CD4-positive, alpha-beta memory T cell (primary cell): ENCODE results near the gene MAP3K14. TPM values are rescaled to one million over a fixed set of nuclear protein-coding genes. Genes with fewer than 3 reads are reported as not detected.

Source experiments
- CTCF ChIA-PET: fragments of 350-600 bp; sonication (Branson Sonifier 250); formaldehyde crosslinking; loops from one replicate; lab custom pipeline; 2021; ENCODE audit warnings: inconsistent platforms; ENCODE audit not compliant: partially characterized antibody; lab: Charles Lee
- POLR2A ChIA-PET: fragments of 350-600 bp; sonication (Branson Sonifier 250); formaldehyde crosslinking; loops from one replicate; lab custom pipeline; 2021; ENCODE audit not compliant: partially characterized antibody; lab: Charles Lee
- DNase-seq, 5 donors: peaks; one replicate each; pipeline versions ENCODE4 v3.0.0 to v3.0.0-alpha.2; 2020 to 2022; ENCODE audit warnings: mixed read lengths in 1 of 5
- H3K27ac ChIP-seq: one replicate; pipeline ENCODE4 v1.7.0; 2013; ENCODE audit warnings: low read depth, low read length
- H3K27me3 ChIP-seq: 2 replicates; pipeline ENCODE4 v1.7.0; 2013; ENCODE audit warnings: mild to moderate bottlenecking, low read length, moderate library complexity; ENCODE audit not compliant: insufficient read depth
- H3K36me3 ChIP-seq: 2 replicates; pipeline ENCODE4 v1.7.0; 2013; ENCODE audit warnings: mild to moderate bottlenecking, low read length, moderate library complexity; ENCODE audit not compliant: insufficient read depth
- H3K4me1 ChIP-seq: 2 replicates; pipeline ENCODE4 v1.7.0; 2013; ENCODE audit warnings: mild to moderate bottlenecking, low read length, moderate library complexity; ENCODE audit not compliant: insufficient read depth
- H3K4me3 ChIP-seq, 2 donors: one replicate each; pipeline ENCODE4 v1.7.0; 2013; ENCODE audit warnings: low read length in 2 of 2, mild to moderate bottlenecking in 1 of 2
- H3K9me3 ChIP-seq, 2 donors: one replicate each; pipeline ENCODE4 v1.7.0; 2013; ENCODE audit warnings: low read length in 2 of 2, control low read depth in 1 of 2; ENCODE audit not compliant: control insufficient read depth in 1 of 2
- H3K27ac Mint-ChIP-seq, 7 donors: one replicate each; pipeline ENCODE4 v1.8.0; 2020 to 2021; ENCODE audit warnings: mixed read lengths in 7 of 7, mild to moderate bottlenecking in 6 of 7, inconsistent platforms in 3 of 7, moderate library complexity in 3 of 7
- H3K27me3 Mint-ChIP-seq, 2 donors: one replicate each; pipeline ENCODE4 v1.8.0; 2020 to 2021; ENCODE audit warnings: mixed read lengths in 2 of 2
- H3K36me3 Mint-ChIP-seq, 2 donors: one replicate each; pipeline ENCODE4 v1.8.0; 2020 to 2021; ENCODE audit warnings: mixed read lengths in 2 of 2, inconsistent platforms in 1 of 2, mild to moderate bottlenecking in 1 of 2
- H3K4me1 Mint-ChIP-seq, 4 donors: one replicate each; pipeline ENCODE4 v1.8.0; 2020 to 2021; ENCODE audit warnings: mixed read lengths in 4 of 4, mild to moderate bottlenecking in 1 of 4
- H3K4me3 Mint-ChIP-seq, 8 donors: one replicate each; pipeline ENCODE4 v1.8.0; 2020 to 2021; ENCODE audit warnings: mixed read lengths in 8 of 8, mild to moderate bottlenecking in 7 of 8, moderate library complexity in 6 of 8, inconsistent platforms in 3 of 8
- H3K9me3 Mint-ChIP-seq, 8 donors: one replicate each; pipeline ENCODE4 v1.8.0; 2020 to 2021; ENCODE audit warnings: mixed read lengths in 8 of 8, mild to moderate bottlenecking in 5 of 8, inconsistent platforms in 3 of 8, moderate library complexity in 1 of 8
- intact Hi-C: fragments of 100-400 bp; cut with micrococcal nuclease; formaldehyde crosslinking; loops from one replicate; pipeline ENCODE4 v1.15.1; 2023
- polyA plus RNA-seq, 2 donors: library from polyadenylated mRNA; unstranded; fragments of 300-500 nt; fragmentation: Illumina TruSeq; gene quantifications; one replicate each; pipeline ENCODE4 v1.2.3, GENCODE V29; 2021
- total RNA-seq, 2 experiments: library from RNA; stranded (reverse); gene quantifications; one replicate each; pipeline ENCODE4 v1.2.3, GENCODE V29; 2021

MAP3K14 gene
- total and polyA plus RNA-seq, 4 experiments from 2014 or later = 2.3 to 49.3 (median 31.6) TPM

DNA sequence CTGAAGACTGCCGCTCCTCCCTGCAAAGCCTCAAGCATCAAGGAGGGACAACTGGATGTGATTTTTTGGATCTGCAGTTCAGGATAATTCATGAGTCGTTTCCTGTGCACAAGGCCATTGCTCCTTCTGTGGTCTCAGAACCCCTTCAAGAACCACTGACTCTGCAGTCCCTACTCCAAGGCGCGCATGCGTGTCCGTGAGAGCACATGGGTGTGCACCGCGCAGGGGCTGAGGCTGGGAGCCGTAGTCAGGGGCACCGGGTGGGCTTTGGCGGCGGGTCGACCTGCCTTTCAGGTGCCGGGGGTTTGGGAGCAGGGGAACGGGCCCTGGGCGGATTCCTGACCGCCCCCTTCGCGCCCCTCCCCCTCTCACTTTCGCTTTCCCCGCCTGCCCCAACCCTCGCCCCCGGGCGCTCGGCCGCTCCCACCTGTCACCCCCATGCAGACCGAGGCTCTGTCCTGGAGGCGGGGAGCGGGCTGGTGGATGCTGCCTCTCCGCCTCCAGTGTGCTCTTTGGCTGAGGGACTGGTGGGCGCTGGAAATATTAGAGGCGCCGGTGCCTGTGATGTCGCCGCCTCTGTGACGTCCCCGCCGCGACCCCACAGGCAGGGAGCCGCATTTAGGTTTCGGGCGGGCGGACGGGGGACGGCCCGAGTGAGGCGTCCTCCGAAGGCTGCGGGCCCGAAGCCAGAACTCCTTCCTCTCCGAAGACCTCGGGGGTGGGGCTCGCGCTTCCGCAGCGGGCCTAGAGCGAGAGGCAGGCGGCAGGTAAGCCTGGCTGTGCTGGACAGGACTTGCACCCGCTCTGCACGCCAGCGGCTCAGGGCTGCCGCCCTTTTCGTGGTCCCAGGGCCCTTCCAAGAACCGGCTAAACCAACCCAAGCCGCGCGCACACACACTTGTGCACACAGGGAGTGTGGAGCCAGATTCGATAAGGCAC, 55.0 kb downstream of the MAP3K14 start, which contains the start of gene SPATA32:
TSS of gene SPATA32 (minus strand) at position 518 of the 939 bp plus-strand sequence. CDS start at position 440, 78 bp downstream.
- Histone ChIP-seq H3K4me1 (peaks cover 26% of the 10 kb centered on the region), H3K9me3 (no peaks in the 10 kb centered on the region), H3K27ac (peak within 1 kb of the TSS; percentile 55), H3K36me3 (peaks cover 28% of the 10 kb centered on the region), H3K27me3 (no peaks in the 10 kb centered on the region), H3K4me3 (peak within 1 kb of the TSS in 1 of 2 donors; percentile 48)
- H3K27me3 Mint-ChIP-seq = no peaks in the 10 kb centered on the region
- POLR2A ChIA-PET = interaction anchor here (1.0 to 8.2 kb wide), 6 partner anchors 12 to 56 kb away, joined by 3 to 57 read pairs (median 7); partner anchors contain the start of gene MAP3K14
- CTCF ChIA-PET = interaction anchor here (0.9 to 4.2 kb wide), 2 partner anchors 42 to 55 kb away, joined by 4 to 20 read pairs; partner anchors contain the start of gene MAP3K14
- peak; percentile 61 to 76 (median 66) for DNase-seq
- peak within 1 kb of the TSS; percentile 76 to 88 (median 82) for H3K4me3 Mint-ChIP-seq
- intact Hi-C loops = loop anchor here (1.0 kb wide), 1 partner anchor 15 kb away; no protein-coding TSS in a partner anchor
- H3K27ac Mint-ChIP-seq = peak within 1 kb of the TSS; percentile 71 to 91 (median 84)
- peaks cover under 1 to 22% of the 10 kb centered on the region in 2 donors for H3K36me3 Mint-ChIP-seq
- H3K9me3 Mint-ChIP-seq = no peaks in the 10 kb centered on the region
- peaks cover 14 to 42% (median 26%) of the 10 kb centered on the region in 4 donors for H3K4me1 Mint-ChIP-seq

DNA sequence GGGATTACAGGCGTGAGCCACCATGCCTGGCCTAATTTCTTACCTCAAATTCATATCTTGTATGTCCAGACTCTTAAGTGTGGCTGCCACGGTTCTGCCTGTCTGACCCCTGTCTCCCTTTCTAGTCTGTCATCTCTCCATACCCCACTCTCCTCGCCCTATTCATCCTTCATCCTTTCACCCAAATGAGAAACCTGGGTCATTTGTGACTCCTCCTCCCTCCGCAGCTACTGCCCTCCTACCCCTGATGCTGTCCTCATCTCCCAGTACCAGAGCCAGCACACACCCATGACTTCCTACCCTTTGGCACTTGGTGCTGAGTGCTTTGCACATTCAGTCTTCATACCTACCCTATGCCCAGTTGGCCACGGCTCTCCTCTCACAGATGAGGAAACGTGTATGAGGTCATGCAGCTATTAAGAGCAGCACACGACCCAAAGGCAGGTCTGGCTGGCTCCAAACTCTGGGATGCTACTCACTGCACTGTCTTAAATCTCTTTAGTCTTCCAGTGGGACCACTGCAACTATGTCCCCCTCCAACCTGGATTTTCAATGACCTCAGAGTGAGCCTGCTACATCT, 56.5 kb downstream of the MAP3K14 start:
- H3K36me3 Mint-ChIP-seq = peaks cover 0 to 14% of the 10 kb centered on the region in 2 donors
- Histone ChIP-seq H3K9me3 (no peaks in the 10 kb centered on the region), H3K27me3 (no peaks in the 10 kb centered on the region), H3K36me3 (peaks cover 15% of the 10 kb centered on the region), H3K4me3 (no peak overlapping the region), H3K4me1 (peaks cover 38% of the 10 kb centered on the region), H3K27ac (no peak overlapping the region)
- no peaks in the 10 kb centered on the region for H3K27me3 Mint-ChIP-seq
- H3K4me1 Mint-ChIP-seq = peaks cover 18 to 56% (median 33%) of the 10 kb centered on the region in 4 donors
- intact Hi-C loops = no loop called here
- peak overlapping the region; percentile 2 to 75 (median 27) for H3K4me3 Mint-ChIP-seq
- H3K27ac Mint-ChIP-seq = peak overlapping the region in 6 of 7 donors; percentile 62 to 87 (median 76)
- ChIA-PET POLR2A (interaction anchor here (1.0 to 3.0 kb wide), 4 partner anchors 12 to 111 kb away, joined by 3 to 24 read pairs (median 4); partner anchors contain the start of genes HEXIM1 and MAP3K14), CTCF (interaction anchor here (0.7 to 4.2 kb wide), 5 partner anchors 12 to 41 kb away, joined by 3 to 20 read pairs (median 4); no protein-coding TSS in a partner anchor)
- no peak for DNase-seq
- no peaks in the 10 kb centered on the region for H3K9me3 Mint-ChIP-seq

DNA sequence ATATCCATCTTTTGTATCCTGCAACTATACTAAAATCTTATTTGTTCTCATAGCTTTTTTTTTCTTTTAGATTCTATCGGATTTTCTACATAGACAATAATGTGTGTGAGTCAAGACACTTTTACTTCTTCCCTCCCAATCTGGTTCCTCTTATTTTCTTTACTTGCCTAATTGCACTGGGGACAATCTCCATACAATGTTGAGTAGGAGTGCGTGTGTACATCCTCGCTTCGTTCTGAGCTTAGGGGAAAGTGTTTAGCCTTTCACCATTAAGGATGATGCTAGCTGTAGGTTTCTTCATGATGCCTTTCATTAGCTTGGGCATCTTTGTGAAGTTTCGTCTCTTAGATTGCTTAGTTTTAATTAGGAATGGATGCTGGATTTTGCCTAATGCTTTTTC, 57.8 kb downstream of the MAP3K14 start:
- no peak overlapping the region for H3K4me3 Mint-ChIP-seq
- POLR2A ChIA-PET = interaction anchor here (0.7 to 3.0 kb wide), 4 partner anchors 11 to 117 kb away, joined by 3 to 24 read pairs (median 5); partner anchors contain the start of gene HEXIM1

DNA sequence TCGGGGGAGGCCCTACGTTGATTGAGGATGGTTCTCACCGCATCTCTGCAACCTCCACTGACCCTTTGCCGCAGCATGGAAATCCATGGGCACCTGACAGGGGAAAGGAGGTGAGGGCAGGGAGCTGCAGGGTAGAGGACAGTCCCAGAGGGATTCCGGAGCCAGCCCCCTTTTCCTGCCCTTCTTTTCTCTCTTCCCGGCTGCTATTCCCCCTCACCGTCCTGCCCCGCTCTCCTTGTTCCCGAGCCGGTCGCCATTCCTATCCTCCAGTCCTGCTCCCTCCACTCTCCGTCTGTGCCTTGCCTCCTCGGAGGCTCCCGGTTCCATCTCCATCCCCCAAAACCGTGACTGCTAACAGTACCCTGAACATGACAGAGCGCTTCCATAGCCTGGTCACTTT, 59.7 kb downstream of the MAP3K14 start:
- no peaks in the 10 kb centered on the region for H3K27me3 Mint-ChIP-seq
- H3K4me3 Mint-ChIP-seq = peak overlapping the region in 2 of 8 donors; percentile 12 to 78
- H3K36me3 Mint-ChIP-seq = peaks cover 0 to 6% of the 10 kb centered on the region in 2 donors

More for the DNA sequence above, 57.8 kb downstream of the MAP3K14 start:
- no peaks in the 10 kb centered on the region for H3K9me3 ChIP-seq
- no peak overlapping the region for H3K27ac ChIP-seq
- Mint-ChIP-seq H3K36me3 (peaks cover 0 to 8% of the 10 kb centered on the region in 2 donors), H3K9me3 (no peaks in the 10 kb centered on the region), H3K27me3 (no peaks in the 10 kb centered on the region), H3K27ac (peak overlapping the region in 2 of 7 donors; percentile 3 to 38), H3K4me1 (peaks cover 23 to 64% (median 37%) of the 10 kb centered on the region in 4 donors)
- intact Hi-C loops = no loop called here
- no peaks in the 10 kb centered on the region for H3K27me3 ChIP-seq
- H3K4me1 ChIP-seq = peaks cover 38% of the 10 kb centered on the region
- H3K4me3 ChIP-seq = no peak overlapping the region
- DNase-seq = no peak
- CTCF ChIA-PET = interaction anchor here (1.4 to 4.2 kb wide), 3 partner anchors 11 to 40 kb away, joined by 3 to 20 read pairs (median 6); no protein-coding TSS in a partner anchor
- H3K36me3 ChIP-seq = peaks cover 3% of the 10 kb centered on the region

DNA sequence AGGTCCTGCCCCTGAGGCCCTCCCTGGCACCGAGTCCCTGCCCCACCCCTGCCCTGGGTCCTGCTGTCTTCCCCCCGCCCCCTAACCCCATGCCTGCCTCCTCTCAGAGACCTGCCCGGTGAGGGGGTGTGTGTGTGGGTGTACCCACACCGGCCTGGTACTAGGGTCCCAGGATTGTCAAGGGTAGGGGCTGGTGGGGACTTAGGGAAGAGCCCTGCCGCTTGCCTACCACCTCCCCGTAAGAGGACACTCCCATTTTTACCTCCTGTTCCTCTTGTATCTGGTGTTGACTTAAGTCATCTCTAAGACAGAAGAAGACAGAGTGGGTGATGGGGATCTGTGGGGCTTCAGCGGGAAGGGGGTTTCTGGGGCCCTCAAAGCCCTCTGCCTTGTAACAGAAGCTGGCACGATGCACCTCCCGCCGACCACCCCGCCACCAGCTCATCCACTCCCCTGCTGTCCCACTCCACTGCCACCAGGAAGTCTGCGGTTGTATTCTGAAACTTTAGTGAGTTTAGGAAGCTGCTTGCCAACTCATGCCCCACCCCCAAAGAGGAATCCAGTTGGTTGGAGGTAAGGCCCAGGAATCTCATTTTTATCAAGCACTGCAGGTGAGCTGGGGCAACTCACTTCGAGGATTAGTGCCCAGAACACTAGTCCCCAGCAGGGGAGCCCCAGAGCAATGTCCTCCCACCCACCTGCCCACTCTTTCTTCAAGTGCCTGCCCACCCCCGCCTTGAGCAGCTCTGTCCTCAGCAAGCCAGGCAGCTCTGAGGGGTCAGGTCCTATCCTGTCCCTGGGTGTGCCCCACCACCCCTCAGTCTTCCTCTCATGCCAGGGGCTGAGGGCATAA, 60.5 kb downstream of the MAP3K14 start:
- intact Hi-C loops = no loop called here
- DNase-seq = no peak
- Mint-ChIP-seq H3K27me3 (no peaks in the 10 kb centered on the region), H3K27ac (peak overlapping the region; percentile 16 to 81 (median 57)), H3K9me3 (no peaks in the 10 kb centered on the region), H3K4me3 (peak overlapping the region in 4 of 8 donors; percentile 7 to 57 (median 28)), H3K4me1 (peaks cover 27 to 71% (median 44%) of the 10 kb centered on the region in 4 donors), H3K36me3 (peaks cover 0 to 7% of the 10 kb centered on the region in 2 donors)
- ChIA-PET CTCF (interaction anchor here (0.7 to 3.3 kb wide), 8 partner anchors 10 to 136 kb away, joined by 3 to 13 read pairs (median 3); no protein-coding TSS in a partner anchor), POLR2A (interaction anchor here (1.1 to 30.3 kb wide), 5 partner anchors 10 to 108 kb away, joined by 4 to 1143 read pairs (median 12); partner anchors contain the start of genes FMNL1 and HEXIM1)
- peaks cover 36% of the 10 kb centered on the region for H3K4me1 ChIP-seq
- no peaks in the 10 kb centered on the region for H3K27me3 ChIP-seq
- no peak overlapping the region for H3K4me3 ChIP-seq
- no peaks in the 10 kb centered on the region for H3K9me3 ChIP-seq
- H3K36me3 ChIP-seq = no peaks in the 10 kb centered on the region
- no peak overlapping the region for H3K27ac ChIP-seq

More for the DNA sequence above, 59.7 kb downstream of the MAP3K14 start:
- H3K27ac Mint-ChIP-seq = peak overlapping the region in 4 of 7 donors; percentile 16 to 79 (median 49)
- intact Hi-C loops = no loop called here
- Histone ChIP-seq H3K27me3 (no peaks in the 10 kb centered on the region), H3K4me3 (no peak overlapping the region), H3K36me3 (no peaks in the 10 kb centered on the region), H3K9me3 (no peaks in the 10 kb centered on the region), H3K27ac (no peak overlapping the region), H3K4me1 (peaks cover 40% of the 10 kb centered on the region)
- DNase-seq = no peak
- no peaks in the 10 kb centered on the region for H3K9me3 Mint-ChIP-seq
- POLR2A ChIA-PET = interaction anchor here (3.1 to 30.3 kb wide), 2 partner anchors 10 to 32 kb away, joined by 23 to 1143 read pairs; partner anchors contain the start of gene FMNL1
- peaks cover 30 to 69% (median 45%) of the 10 kb centered on the region in 4 donors for H3K4me1 Mint-ChIP-seq
- CTCF ChIA-PET = interaction anchor here (0.7 to 4.2 kb wide), 6 partner anchors 10 to 63 kb away, joined by 3 to 20 read pairs (median 3); no protein-coding TSS in a partner anchor

DNA sequence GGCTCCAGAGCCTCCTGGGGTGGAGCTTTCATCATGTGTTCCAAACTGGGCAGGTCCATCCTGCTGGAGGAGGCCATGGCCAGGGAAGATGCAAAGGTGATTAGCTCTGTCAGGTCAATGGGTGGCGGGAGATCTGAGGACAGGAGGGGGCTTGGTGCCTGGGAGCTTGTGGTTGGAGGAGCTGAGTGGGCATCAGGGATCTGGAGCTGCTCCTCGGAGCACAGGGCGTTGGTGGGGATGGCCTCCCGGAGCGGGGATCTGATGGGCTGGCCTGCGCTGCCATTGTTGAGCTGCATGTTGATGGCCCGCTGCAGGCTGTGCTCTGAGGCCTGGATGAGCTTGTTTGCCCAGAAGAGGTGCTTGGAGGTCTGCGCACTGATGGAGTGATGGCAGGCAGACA, 61.5 kb downstream of the MAP3K14 start:
- CTCF ChIA-PET = interaction anchor here (0.9 to 3.3 kb wide), 4 partner anchors 16 to 137 kb away, joined by 3 to 13 read pairs (median 4); no protein-coding TSS in a partner anchor
- H3K4me1 ChIP-seq = peaks cover 40% of the 10 kb centered on the region
- Mint-ChIP-seq H3K27ac (peak overlapping the region in 6 of 7 donors; percentile 52 to 85 (median 59)), H3K36me3 (peaks cover 0 to 10% of the 10 kb centered on the region in 2 donors), H3K4me3 (peak overlapping the region in 2 of 8 donors; percentile 40 to 45), H3K4me1 (peaks cover 29 to 72% (median 43%) of the 10 kb centered on the region in 4 donors), H3K9me3 (no peaks in the 10 kb centered on the region), H3K27me3 (no peaks in the 10 kb centered on the region)
- no peak overlapping the region for H3K4me3 ChIP-seq
- no peak for DNase-seq
- no peaks in the 10 kb centered on the region for H3K9me3 ChIP-seq
- H3K27ac ChIP-seq = no peak overlapping the region
- intact Hi-C loops = no loop called here
- no peaks in the 10 kb centered on the region for H3K27me3 ChIP-seq
- H3K36me3 ChIP-seq = no peaks in the 10 kb centered on the region
- POLR2A ChIA-PET = interaction anchor here (1.5 to 30.3 kb wide), 4 partner anchors 9 to 107 kb away, joined by 6 to 1143 read pairs (median 18); partner anchors contain the start of genes FMNL1 and HEXIM1
